Keratinocyte (primary cell): ENCODE results near the gene UBL7. TPM values are rescaled to one million over a fixed set of nuclear protein-coding genes. Genes with fewer than 3 reads are reported as not detected.

ENCODE experiments used
- DNase-seq: peaks from one replicate; pipeline ENCODE4 v3.0.0-alpha.2; 2011; ENCODE audit warnings: low read depth, missing footprints, low spot score
- FAIRE-seq: peaks from 2 replicates; lab custom pipeline; 2011; peaks lifted over from hg19 to GRCh38; lab: Jason Lieb, UNC
- H2AFZ ChIP-seq: 2 replicates; pipeline ENCODE4 v1.6.0; 2012; ENCODE audit warnings: low read length, control low read depth, inconsistent platforms; ENCODE audit not compliant: control insufficient read depth
- H3K27ac ChIP-seq: 2 replicates; pipeline ENCODE4 v1.5.1; 2011; ENCODE audit warnings: low read length; ENCODE audit not compliant: control insufficient read depth, insufficient read depth
- H3K27me3 ChIP-seq: 3 replicates; pipeline ENCODE4 v1.6.0; 2011; ENCODE audit warnings: low read length; ENCODE audit not compliant: control insufficient read depth, insufficient read depth; ENCODE audit errors: extremely low read depth
- H3K36me3 ChIP-seq, 2 experiments: 2 replicates in 1 of 2; 3 replicates in 1 of 2; pipeline ENCODE4 v1.5.1; 2011; ENCODE audit warnings: low read length in 2 of 2, mild to moderate bottlenecking in 1 of 2; ENCODE audit not compliant: control insufficient read depth in 2 of 2, insufficient read depth in 2 of 2; ENCODE audit errors: extremely low read depth in 1 of 2
- H3K4me1 ChIP-seq: 3 replicates; pipeline ENCODE4 v1.5.1; 2011; ENCODE audit warnings: low read length; ENCODE audit not compliant: control insufficient read depth, insufficient read depth; ENCODE audit errors: extremely low read depth
- H3K4me2 ChIP-seq: 3 replicates; pipeline ENCODE4 v1.6.0; 2011; ENCODE audit warnings: low read depth, low read length; ENCODE audit not compliant: control insufficient read depth, insufficient read depth; ENCODE audit errors: extremely low read depth
- H3K4me3 ChIP-seq, 3 experiments: fragments of 200-600 bp in 1 of 3; sonication (generic) in 1 of 3; 2 replicates in 2 of 3; 3 replicates in 1 of 3; pipeline ENCODE4 v1.5.1; 2011 to 2016; ENCODE audit warnings: low read length in 3 of 3, mild to moderate bottlenecking in 3 of 3, control low read depth in 2 of 3, inconsistent platforms in 1 of 3, low read depth in 1 of 3, mixed read lengths in 1 of 3, mixed run types in 1 of 3, moderate library complexity in 1 of 3; ENCODE audit not compliant: control insufficient read depth in 2 of 3, insufficient read depth in 2 of 3; ENCODE audit errors: extremely low read depth in 1 of 3
- H3K79me2 ChIP-seq: 2 replicates; pipeline ENCODE4 v1.6.0; 2012; ENCODE audit warnings: low read length; ENCODE audit not compliant: control insufficient read depth, insufficient read depth
- H3K9ac ChIP-seq: 3 replicates; pipeline ENCODE4 v1.6.0; 2011; ENCODE audit warnings: low read length; ENCODE audit not compliant: control insufficient read depth, insufficient read depth; ENCODE audit errors: extremely low read depth
- H3K9me1 ChIP-seq: 3 replicates; pipeline ENCODE4 v1.6.0; 2011; ENCODE audit warnings: low read length; ENCODE audit not compliant: control insufficient read depth, insufficient read depth; ENCODE audit errors: extremely low read depth
- H3K9me3 ChIP-seq: 2 replicates; pipeline ENCODE4 v1.5.1; 2012; ENCODE audit warnings: low read depth, low read length; ENCODE audit not compliant: control insufficient read depth
- H4K20me1 ChIP-seq: 3 replicates; pipeline ENCODE4 v1.6.0; 2011; ENCODE audit warnings: low read length; ENCODE audit not compliant: control insufficient read depth, insufficient read depth; ENCODE audit errors: extremely low read depth
- EZH2 ChIP-seq: IDR thresholded peaks from one replicate; pipeline ENCODE4 v1.6.1; 2012; ENCODE audit warnings: inconsistent platforms, mild to moderate bottlenecking, low read length, moderate library complexity
- dilution Hi-C: fragments of 300-500 bp; cut with MboI; formaldehyde crosslinking; loops from one replicate; pipeline ENCODE4 v1.7.0; 2020; ENCODE audit warnings: low sequenced_read_pairs; ENCODE audit not compliant: extremely low pct_ligation_motif_present
- polyA plus RNA-seq, 5 experiments: library from polyadenylated mRNA; depleted of rRNA in 3 of 5; stranded (reverse) in 3 of 5; stranded (forward) in 1 of 5; unstranded in 1 of 5; fragments of >200 nt; gene quantifications; 1 replicate in 1 of 5; 2 replicates in 3 of 5; 3 replicates in 1 of 5; pipeline versions ENCODE4 v1.2.1 to v1.2.3, GENCODE V29; 2011 to 2012; ENCODE audit warnings: missing spikeins in 2 of 5, low read depth in 1 of 5, low replicate concordance in 1 of 5
- TF ChIP-seq, protein P1 (sequence below), 3 experiments: IDR thresholded peaks in 1 of 3; conservative IDR thresholded peaks in 1 of 3; optimal IDR thresholded peaks in 1 of 3; 2 replicates in 2 of 3; 3 replicates in 1 of 3; pipeline versions ENCODE3 to v1.5.1; 2011; ENCODE audit warnings: low read length in 3 of 3, mild to moderate bottlenecking in 3 of 3, moderate library complexity in 2 of 3, control low read depth in 1 of 3, inconsistent platforms in 1 of 3; ENCODE audit not compliant: insufficient read depth in 2 of 3; ENCODE audit errors: extremely low read depth in 1 of 3

Gene UBL7
- polyA plus RNA-seq, 1 donor (not counting 4 experiments of a cell fraction or from before 2014, with no cell fraction given), result 45.8 TPM

DNA sequence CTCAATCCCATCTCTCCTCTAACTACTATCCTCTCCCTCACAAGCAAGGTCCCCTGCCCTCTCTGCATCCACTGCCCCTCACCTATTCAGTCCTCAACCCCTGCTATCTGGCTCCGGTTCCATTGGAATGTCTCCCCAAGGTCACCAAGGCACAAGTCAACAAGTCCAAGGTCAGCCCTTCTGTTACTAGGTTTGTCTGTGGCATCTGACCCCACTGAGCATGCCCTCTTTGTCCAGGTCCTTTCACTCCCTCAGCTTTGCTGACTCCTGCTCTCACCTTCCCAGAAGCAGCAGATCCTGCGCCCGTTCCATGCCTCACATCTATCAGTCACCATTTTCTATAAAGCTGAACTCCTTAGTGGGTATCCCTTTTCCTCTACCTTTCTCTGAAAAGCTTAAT, 18.9 kb downstream of the UBL7 start:
- FAIRE-seq, result no peak
- TF ChIP-seq EZH2, result no peak
- TF ChIP-seq, protein P1, sequence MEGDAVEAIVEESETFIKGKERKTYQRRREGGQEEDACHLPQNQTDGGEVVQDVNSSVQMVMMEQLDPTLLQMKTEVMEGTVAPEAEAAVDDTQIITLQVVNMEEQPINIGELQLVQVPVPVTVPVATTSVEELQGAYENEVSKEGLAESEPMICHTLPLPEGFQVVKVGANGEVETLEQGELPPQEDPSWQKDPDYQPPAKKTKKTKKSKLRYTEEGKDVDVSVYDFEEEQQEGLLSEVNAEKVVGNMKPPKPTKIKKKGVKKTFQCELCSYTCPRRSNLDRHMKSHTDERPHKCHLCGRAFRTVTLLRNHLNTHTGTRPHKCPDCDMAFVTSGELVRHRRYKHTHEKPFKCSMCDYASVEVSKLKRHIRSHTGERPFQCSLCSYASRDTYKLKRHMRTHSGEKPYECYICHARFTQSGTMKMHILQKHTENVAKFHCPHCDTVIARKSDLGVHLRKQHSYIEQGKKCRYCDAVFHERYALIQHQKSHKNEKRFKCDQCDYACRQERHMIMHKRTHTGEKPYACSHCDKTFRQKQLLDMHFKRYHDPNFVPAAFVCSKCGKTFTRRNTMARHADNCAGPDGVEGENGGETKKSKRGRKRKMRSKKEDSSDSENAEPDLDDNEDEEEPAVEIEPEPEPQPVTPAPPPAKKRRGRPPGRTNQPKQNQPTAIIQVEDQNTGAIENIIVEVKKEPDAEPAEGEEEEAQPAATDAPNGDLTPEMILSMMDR (optimal IDR thresholded peaks at IDR 0.05 in 1 of 3, IDR thresholded peaks at IDR 0.05 in 1 of 3, conservative IDR thresholded peaks at IDR 0.05 in 1 of 3; ENCODE audit: extremely low read depth in 1 of 3, insufficient read depth in 2 of 3, low read length in 3 of 3), result no peak
- no peak for DNase-seq
- H2AFZ ChIP-seq, result no peak overlapping the region
- no peaks in the 10 kb centered on the region for H3K9me3 ChIP-seq
- H3K27me3 ChIP-seq, result no peaks in the 10 kb centered on the region
- H3K9ac ChIP-seq, result no peak overlapping the region
- H3K79me2 ChIP-seq, result no peaks in the 10 kb centered on the region
- H3K4me3 ChIP-seq, result no peak overlapping the region
- peaks cover 6% of the 10 kb centered on the region for H3K4me1 ChIP-seq
- no peak overlapping the region for H3K27ac ChIP-seq
- no peak overlapping the region for H3K4me2 ChIP-seq
- dilution Hi-C loops, result no loop called here
- H3K9me1 ChIP-seq, result no peaks in the 10 kb centered on the region
- H4K20me1 ChIP-seq, result no peaks in the 10 kb centered on the region
- peaks cover 0 to 5% of the 10 kb centered on the region in 2 experiments for H3K36me3 ChIP-seq

DNA sequence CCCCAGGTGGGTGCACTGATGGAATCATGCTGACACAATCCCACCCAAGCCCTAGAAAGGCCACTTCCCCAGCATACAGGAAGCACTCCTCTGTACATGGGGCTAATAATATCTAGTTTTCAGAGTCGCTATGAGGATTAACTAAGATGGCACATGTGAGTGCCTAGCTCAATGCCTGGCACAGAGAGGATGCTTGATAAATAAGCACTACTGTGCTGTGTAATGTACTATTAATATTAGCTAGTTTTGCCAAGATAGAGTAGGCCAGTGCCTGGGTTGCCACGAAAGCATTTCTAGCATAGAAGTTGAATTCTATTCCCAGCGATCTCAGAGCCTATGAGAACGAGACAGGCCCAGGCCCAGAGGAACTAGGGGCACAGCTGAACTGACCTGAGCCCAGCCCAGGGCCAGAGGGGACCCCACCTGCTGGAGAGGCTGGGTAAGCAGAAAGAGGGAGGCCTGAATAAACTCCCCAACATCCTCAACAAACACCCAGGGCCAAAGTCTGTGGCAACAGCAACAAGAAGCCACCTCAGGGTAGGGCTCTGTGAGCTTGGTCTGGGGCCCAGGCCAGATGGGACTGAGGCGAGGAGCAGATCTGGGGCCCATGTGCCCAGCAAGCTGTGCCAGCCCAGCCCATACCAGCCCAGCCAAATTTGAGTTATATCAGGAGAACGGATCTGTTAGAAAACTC, 19.6 kb downstream of the UBL7 start:
- no peak overlapping the region for H3K4me3 ChIP-seq
- H3K79me2 ChIP-seq, result no peaks in the 10 kb centered on the region
- dilution Hi-C loops, result no loop called here
- DNase-seq (no peak), FAIRE-seq (no peak)
- no peaks in the 10 kb centered on the region for H4K20me1 ChIP-seq
- no peaks in the 10 kb centered on the region for H3K27me3 ChIP-seq
- H3K9me1 ChIP-seq, result no peaks in the 10 kb centered on the region
- no peak overlapping the region for H3K4me2 ChIP-seq
- H3K4me1 ChIP-seq, result peaks cover 6% of the 10 kb centered on the region
- H3K36me3 ChIP-seq, result peaks cover 0 to 4% of the 10 kb centered on the region in 2 experiments
- H2AFZ ChIP-seq, result no peak overlapping the region
- H3K27ac ChIP-seq, result no peak overlapping the region
- H3K9ac ChIP-seq, result no peak overlapping the region
- H3K9me3 ChIP-seq, result no peaks in the 10 kb centered on the region
- no peak for TF ChIP-seq EZH2
- TF ChIP-seq, protein P1 (optimal IDR thresholded peaks at IDR 0.05 in 1 of 3, IDR thresholded peaks at IDR 0.05 in 1 of 3, conservative IDR thresholded peaks at IDR 0.05 in 1 of 3; ENCODE audit: extremely low read depth in 1 of 3, insufficient read depth in 2 of 3, low read length in 3 of 3), result no peak
